HL-60/S4 (cell line): ENCODE measurements around the gene TOMM5.
"Not testable (repeated sequence)": the region's sequence is repeated elsewhere in the genome, so short reads cannot be mapped to it uniquely, and the experiment has no call there.

ENCODE experiments used
- in situ Hi-C: fragments of 300-500 bp; cut with MboI; formaldehyde crosslinking; loops from 2 replicates; pipeline ENCODE4 v1.14.3; 2022; ENCODE audit warnings: low sequenced_read_pairs

TOMM5 gene

DNA sequence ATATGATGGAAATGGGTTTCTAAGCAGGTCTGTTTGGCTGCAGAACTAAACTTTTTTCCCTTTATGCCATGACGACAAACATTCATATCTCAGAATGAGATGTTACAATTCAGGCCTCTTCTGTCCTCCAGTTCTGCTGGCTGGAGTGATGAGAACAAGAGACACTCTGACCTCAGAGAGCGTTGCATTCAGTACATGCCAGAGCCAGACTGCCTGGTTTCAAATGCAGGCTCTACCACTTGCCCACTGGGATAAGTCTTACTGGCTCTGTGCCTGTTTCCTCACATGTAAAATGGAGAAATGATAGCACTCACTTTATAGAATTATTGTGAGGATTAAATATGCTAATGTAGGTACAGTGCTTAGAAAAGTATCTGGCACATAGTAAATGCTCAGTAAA is 24.8 kb upstream of the TOMM5 start:
- in situ Hi-C loops, result no loop called here

DNA sequence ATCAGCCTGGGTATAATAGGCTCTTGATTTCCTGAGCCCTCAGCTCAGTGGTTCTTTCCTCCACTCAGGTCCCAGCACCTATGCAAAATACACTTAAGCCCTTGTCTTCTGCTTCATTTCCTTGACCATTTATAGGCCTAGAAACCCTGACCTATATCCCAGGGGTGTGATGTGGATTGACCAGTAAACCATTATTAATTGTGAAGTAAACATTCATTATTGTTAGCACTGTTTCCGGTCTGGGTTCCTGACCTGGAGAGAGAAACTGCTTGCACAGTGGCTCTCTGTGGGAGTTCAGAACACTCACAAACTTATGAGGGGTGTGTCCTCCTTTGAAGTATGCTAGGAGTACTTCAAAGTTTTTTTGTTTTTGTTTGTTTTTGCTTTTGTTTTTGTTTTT is 19.6 kb upstream of the TOMM5 start:
- in situ Hi-C loops, result no loop called here

DNA sequence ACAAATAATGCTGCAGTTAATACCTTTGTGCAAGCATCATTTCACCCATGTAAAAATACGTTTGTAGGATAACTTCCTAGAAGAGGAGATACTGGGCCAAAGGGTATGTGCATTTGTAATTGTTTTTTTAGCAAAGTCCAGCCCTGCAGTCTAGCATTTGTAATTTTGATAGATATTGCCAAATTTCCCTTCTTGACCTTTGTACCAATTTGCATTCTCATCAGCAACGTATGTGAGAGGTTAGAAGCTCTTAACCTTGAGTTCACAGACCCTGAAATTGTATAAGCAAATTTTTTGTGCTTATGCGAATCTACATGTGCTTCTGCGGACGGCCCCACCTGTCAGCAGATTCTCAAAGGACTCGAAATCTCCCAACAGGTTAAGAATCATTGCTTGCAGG is 18.6 kb upstream of the TOMM5 start:
- in situ Hi-C loops, result no loop called here

DNA sequence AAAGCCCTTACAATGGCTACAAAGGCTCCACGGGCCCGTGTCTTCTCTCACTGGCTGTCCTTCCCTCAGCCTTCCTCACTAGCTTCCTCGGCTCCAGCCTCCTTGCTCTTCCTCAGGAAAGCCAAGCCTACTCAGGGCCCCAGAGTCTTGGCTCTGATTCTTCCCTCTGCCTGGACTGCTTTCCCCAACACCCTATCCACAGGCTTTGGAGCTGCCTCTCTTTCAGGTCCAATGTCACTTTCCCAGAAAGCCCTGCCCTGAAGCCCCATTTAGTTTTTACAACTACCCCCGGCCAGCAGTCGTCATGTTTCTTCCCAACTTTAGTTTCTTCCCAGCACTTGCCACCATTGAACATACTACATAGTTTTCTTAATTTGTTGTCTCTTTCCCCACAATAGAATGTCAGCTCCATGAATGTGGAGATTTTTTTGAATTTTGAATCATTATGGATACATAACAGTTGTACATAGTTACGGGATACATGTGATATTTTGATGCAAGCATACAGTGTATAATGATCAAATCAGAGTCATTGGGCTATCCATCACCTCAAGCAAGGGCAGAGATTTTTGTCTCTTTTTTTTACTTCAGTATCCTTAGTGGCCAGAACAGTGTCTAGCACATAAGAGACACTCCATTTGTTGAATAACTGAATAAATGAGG is 17.5 kb upstream of the TOMM5 start:
- in situ Hi-C loops, result no loop called here

DNA sequence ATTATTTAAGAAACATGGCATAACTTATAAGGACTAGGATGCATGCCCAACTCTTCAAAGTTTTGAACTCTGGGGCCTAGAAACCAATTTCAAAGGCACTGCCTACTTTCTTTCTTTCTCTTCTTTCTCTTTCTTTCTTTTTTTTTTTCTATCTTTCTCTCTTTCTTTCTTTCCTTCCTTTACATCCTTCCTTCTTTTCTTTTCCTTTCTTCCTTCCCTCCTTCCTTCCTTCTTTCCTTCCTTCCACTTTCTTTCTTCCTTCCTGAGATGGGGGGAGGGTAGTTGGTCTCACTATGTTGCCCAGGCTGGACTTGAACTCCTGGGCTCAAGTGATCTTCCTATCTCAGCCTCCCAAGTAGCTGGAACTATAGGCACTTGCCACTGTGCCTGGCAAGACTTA is 15.9 kb upstream of the TOMM5 start:
- in situ Hi-C loops, result no loop called here

DNA sequence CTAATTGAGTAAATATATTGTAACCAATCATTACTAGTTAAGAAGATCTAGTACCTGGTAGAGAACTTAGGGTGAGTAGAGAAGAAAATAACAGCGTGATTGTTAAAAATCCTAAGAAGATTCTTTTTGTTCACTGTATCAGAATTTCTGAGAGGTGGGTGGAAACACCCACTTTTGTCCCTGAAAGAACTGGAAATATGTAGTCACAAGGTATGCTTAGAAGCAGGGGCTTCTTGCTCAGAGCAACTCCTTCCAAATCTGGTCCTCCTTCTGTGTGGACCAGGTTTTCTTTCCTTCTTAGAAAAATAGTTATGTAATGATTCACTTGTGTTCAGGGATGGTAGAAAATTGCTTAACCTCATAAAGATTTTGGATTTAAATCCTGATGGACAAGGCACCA is 11.9 kb upstream of the TOMM5 start:
- in situ Hi-C loops, result no loop called here

DNA sequence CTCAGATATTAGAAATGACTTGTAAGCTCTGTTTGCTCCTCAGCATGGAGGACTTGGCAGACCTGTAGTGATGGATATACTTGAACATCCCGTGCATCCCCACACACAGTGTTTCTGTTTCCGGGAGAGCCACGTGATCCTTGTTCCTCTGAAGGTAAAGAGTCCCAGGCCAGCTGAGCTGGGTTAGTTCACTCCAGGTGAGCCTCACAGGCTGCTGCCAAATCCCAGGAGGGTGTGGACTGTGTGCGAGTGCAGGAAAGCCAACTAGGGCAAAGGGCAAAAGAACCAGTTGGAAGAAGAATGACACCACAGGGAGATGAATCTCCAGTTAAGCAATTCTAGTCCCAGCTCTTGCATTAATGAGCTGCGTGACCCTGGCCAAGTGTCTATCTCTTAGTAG is 10.4 kb upstream of the TOMM5 start:
- in situ Hi-C loops, result no loop called here

DNA sequence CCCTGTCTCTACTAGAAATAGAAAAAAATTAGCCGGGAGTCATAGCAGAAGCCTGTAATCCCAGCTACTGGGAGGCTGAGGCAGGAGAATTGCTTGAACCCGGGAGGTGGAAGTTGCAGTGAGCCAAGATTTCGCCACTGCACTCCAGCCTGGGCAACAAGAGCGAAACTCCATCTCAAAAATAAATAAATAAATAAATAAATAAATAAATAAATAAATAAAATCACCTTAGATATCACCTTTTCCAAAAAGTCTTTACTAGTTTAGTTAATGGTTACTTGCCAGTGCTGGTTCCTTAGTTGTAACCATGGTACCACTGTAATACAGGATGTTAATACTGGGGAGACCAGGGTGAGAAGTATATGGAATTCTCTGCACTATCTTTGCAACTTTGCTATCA is 9.7 kb upstream of the TOMM5 start:
- in situ Hi-C loops, result not testable (repeated sequence)

DNA sequence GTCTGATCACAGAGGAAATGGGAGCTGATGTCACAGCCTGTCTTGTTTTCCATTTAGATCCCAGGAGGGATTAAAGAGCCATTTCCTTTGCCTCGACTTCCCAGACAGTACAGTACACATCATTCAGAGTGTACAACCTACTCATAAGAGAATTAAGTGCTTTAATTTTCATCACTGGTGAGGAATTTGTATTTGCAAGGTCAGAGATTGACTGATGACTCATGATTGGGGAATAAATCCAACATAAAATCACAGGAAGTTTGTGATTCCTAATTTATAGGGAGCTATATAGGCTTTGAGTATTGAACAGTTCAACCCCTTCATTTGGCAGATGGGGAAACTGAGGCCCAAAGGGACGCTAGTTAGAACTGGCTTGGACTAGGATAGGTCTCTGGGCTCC is 4.1 kb upstream of the TOMM5 start:
- in situ Hi-C loops, result no loop called here

DNA sequence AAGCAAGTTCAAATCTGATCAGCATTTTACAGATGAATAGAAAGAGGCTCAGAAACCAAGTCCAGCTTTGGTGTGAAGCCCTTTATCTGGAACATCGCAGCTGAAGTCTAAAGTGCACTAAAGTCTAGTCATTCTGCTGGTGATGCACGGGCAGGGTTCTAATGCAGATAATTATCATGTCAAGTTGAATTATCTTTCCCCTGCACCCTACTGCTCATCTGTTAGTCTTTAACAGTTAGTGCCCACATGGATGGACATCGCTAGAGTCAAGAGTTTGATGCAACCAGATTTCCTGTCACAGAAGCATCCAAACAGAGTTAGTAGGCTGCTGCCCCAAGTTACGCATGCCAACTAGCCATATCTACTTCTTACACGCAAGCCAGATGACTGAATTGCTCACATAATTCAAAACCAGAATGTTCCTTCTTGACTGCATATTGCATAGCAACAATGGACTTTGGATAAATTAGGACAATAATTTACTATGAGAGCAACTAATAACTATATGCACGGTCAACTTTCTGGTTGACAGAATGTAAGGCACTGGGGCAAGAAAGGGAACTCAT is 1.6 kb upstream of the TOMM5 start:
- in situ Hi-C loops, result no loop called here

DNA sequence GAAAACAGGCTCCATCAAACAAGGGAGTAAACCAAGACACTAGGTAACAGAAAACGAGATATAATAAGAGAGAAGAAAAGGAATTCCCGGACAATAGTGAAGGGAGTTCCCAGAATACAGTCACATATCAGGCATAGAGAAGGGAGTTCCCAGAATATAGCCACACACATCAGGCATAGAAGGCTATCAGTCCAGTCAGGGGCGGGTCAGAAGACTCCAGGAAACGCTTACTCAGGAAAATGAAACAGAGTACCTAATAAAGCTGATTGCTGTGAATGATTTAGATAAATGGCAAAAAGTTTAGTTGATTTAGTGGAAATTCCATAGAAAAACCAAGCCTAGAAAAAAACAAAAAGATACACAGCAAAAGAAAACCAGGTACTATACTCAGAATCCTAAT is 4.9 kb downstream of the TOMM5 start:
- in situ Hi-C loops, result no loop called here

DNA sequence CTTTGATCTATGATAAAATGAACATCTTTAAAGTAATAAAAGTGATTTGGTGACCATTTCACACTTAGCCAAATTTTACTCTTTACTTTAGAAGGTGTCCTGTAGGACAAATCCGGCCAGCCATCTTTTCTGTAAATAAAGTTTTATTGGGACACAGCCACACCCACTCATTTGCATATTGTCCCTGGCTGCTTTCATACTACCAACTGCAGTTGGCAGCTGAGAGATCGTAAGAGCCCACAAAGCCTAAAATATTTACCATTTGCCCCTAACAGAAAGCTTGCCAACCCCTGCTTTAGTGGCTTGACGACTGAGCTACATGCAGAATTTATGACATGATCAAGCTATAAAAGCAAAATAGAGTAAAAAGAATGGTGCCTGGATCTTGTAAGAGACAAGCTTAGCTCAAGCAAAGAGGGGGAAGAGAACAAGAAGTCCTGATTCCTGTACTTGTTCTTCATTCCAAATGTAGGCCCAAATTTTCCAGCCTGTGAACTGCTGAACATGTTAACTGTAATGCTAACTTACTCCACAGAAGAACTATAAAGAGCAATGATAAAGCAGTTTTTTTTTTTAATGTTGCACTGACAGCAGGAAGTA is 8.8 kb downstream of the TOMM5 start:
- in situ Hi-C loops, result no loop called here

DNA sequence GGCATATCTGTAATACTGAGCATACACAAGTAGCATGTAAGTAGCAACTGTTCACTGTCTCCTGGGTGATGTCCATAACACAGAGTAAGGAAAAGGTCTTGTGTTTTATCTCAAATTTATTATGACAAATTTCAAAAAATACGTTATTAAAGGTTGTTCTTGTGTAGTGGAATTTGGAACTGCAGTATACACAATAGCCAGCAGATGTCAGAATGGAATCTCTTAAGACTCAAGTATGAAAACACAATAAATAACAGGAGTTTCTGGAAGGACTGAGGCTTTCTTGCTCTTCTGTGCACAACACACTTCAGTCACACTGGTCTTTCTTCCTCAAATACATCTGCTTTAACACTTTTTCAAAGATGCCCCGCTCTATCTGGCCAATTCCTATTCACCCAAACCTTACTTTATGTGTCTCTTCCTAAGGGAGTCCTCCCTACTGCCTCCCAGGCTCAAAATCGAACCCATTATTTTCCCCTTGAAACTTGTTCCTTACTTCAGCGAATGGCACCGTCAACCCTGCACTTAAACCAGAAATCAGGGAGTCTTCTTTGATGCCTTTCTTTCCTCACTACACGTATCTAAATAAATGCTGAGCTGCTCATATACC is 9.7 kb downstream of the TOMM5 start:
- in situ Hi-C loops, result no loop called here

DNA sequence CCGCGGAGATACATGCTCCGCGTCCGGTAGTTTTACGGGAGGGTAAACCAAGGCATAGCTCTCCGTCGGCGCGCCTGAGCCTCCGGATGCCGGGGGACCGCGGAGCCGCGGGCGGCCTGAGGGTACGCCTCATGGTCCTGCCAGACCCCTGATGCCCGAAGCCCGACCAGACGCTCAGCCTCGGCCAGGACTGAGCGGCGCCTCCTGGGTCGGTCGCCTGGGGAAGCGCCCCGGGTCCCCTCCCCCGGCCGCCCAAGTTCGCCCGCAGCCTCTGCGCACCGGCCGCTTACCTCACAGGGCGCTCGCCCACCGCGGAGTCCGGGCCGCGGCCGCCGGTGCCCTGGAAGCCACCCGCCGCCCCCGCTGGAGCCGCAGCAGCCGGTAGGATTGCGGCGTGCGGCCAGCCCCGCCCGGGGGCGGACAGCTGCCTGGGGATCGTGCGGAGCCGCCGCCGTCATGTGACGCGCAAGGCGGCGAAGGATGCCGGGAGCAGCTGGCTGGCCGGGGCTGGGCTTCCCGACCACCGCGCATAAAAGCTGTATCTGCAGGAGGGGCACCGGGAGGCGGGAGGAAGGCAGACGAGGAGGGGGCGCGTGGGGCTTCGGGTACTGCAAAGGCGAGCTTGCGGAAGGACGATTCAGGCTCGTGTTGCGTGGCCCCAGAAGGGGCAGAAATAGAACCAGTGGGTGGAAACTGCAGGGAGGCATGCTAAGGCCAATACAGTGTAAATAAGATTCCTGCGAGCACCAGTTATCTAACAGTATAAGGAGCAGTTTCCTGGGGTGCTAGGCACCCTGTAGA is 16.3 kb downstream of the TOMM5 start, which contains the start of gene FBXO10:
TSS of gene FBXO10 (minus strand) at position 460 of the 801 bp plus-strand sequence. CDS start 34,612 bp downstream, outside the sequence.
- in situ Hi-C loops, result no loop called here

DNA sequence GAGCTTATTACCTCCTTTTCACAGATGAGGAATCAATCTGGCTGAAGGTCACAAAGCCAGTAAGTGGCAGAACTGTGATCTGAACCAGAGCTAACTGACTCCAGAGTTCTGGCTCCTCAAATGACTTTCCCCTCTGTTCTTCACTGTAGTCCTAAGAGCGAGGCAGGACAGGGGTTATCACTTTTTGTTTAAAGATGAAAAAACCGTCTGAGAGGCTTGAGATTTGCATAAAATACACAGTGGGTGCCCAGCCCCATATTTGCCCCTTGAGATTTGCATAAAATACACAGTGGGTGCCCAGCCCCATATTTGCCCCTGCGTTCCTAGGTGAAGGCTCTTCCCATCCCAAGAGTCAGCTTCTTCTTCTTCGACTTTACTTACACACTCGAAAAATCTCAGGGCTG is 16.9 kb downstream of the TOMM5 start:
- in situ Hi-C loops, result no loop called here

DNA sequence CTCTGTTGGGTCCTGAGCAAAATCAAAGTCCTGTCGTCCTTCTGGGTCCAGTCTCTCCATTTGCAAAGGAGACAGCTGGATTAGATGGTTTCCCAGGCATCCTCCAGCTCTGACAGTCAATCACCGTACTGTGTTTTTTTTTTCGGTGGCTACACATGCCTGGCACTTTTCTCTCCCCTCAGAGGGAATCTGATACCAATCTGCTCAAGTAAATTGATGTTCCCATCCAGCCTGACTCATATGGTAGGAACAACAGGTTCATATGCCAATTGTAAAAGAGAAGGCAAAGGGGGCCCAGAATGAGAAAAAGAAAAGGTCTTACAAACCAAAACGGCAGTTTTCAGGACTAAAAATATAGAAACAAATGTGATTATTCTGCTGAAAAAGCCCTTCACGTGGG is 17.4 kb downstream of the TOMM5 start:
- in situ Hi-C loops, result no loop called here

DNA sequence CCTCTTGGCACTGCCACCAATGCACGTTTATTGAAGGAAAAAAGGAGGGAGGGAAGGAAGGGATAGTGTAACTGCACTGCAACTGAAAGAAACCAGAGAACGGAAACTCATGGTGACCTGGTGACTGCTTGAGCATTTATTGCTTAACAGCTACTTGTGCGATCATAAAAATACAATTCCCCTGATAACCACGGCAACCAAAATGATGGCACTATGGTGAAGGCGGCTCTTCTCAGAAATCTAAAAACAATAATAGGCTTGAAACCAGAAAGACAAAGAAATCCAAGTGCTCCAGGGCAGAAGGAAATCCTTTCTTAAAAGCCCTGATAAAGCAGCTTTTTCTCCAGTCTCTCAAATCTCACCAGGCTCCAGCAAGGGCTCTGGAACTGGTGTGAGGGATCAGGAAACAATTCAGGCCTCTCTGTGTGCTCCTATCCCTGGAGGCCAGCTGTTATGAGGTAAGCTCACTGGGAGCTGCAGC is 18.1 kb downstream of the TOMM5 start:
- in situ Hi-C loops, result no loop called here

DNA sequence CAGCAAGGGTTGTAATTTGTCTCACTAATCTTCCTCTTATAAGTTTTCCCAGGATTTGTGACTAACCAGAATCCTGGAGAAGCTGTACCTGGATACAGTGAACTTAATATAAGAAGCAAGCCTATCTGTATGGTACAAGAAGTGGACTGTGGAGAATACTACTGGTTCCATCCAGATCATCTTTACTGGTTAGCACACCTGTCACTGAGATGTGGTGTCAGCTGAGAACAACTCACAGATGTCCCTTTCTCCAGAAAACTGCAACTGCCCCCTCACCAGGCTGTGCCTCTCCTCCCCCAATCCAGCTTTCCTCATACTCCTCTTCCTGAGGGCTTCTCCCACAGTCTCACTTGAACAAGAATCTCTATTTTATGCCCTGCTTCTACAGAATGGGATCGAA is 21.1 kb downstream of the TOMM5 start:
- in situ Hi-C loops, result no loop called here

DNA sequence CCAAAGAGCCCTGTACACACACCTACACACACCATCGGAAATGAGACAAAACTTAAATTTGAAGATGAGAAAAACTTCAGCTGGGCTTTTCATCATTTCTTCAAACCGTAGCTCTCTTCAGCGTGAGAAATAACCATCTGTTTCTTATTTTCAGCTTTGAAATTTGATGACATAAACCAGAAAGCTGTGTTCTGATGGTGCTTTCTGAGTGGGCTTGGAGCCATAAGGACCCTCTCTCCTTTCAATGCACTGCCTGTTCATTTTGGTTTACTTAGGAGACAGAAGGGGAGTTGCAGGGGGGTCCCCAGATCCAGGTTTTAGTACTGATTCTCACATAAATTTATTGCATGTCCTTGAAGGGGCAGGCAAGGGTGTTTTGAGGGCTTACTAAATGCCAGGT is 25.7 kb downstream of the TOMM5 start:
- in situ Hi-C loops, result no loop called here

DNA sequence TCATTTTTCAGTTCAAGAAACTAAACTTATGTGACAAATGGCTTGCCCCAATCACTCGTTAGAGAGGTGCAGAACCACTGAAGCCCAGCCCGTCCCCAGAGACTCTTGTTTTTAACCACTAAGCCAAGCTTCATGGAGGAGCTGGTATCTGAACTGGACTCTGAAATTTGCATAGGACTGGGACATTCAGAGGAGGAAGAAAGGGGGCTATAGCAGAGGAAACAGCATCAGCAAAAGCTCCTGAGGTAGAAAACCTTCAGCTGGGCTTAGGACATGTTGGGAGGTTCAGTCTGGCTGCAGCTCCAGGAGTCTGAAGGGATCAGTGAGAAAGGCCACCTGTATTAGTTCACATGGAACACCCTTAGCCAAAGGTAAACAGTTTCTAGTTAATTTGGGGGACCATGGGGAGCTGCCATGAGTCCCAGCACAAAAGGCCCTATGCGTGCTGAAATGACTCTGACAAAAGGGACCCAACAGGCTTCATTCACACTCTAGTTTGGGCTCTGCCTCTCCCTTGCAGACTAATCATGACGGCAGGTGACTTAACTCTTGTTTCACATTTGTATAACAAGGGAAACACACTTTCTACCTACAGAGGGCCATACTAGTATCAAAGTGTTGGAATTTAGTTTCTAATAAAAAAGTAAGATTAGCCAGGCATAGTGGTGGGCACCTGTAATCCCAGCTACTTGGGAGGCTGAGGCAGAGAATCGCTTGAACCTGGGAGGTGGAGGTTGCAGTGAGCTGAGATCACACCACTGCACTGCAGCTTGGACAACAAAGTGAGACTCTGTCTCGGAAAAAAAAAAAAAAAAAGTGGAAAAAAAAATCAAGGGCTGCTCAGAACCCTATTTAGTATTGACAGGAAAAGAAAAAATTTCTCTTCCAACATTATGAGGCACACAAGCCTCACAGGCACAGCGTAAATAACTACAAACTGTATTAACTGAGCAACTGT is 26.5 kb downstream of the TOMM5 start:
- in situ Hi-C loops, result no loop called here
